Prostate gland (tissue), 2 donors: ENCODE data around the gene ITIH1. TPM values are rescaled to one million over a fixed set of nuclear protein-coding genes. Genes with fewer than 3 reads are reported as not detected.

Source experiments
- DNase-seq: peaks from one replicate; pipeline ENCODE4 v3.0.0-alpha.2; 2019; ENCODE audit warnings: low spot score
- H3K27ac ChIP-seq, 2 donors: fragments of 200-600 bp; sonication (generic); 2 replicates each; pipeline ENCODE4 v1.5.1; 2017 to 2019
- H3K27me3 ChIP-seq: fragments of 200-600 bp; sonication (generic); replicated peaks from 2 replicates; pipeline ENCODE4 v1.5.1; 2019; ENCODE audit not compliant: insufficient read depth
- H3K36me3 ChIP-seq, 2 donors: fragments of 200-600 bp; sonication (generic); 1 replicate in 1 of 2; 2 replicates in 1 of 2; pipeline versions ENCODE4 v1.5.1 to v1.8.1; 2017 to 2019
- H3K4me1 ChIP-seq: fragments of 200-600 bp; sonication (generic); replicated peaks from 2 replicates; pipeline ENCODE4 v1.5.1; 2019
- H3K4me3 ChIP-seq, 2 donors: fragments of 200-600 bp; sonication (generic); 2 replicates each; pipeline ENCODE4 v1.5.1; 2017 to 2019
- H3K9me3 ChIP-seq: fragments of 200-600 bp; sonication (generic); 2 replicates; pipeline ENCODE4 v1.5.1; 2017
- POLR2A ChIP-seq: fragments of 450-650 bp; IDR thresholded peaks from one replicate; pipeline ENCODE4 v1.6.1; 2016; ENCODE audit warnings: antibody characterized with exemption, mild to moderate bottlenecking
- POLR2AphosphoS5 ChIP-seq: sonication (generic); formaldehyde crosslinking; IDR thresholded peaks from one replicate; pipeline ENCODE4 v1.6.1; 2017; ENCODE audit warnings: antibody characterized with exemption
- WGBS: methylation state at CpG from one replicate; pipeline ENCODE4 v1.1.5; 2018; 5-methylcytosine and 5-hydroxymethylcytosine counted together
- intact Hi-C: fragments of 100-400 bp; cut with DNase I; formaldehyde crosslinking; loops from one replicate; pipeline ENCODE4 v1.14.2; 2022
- total RNA-seq, 2 donors: library from RNA; depleted of rRNA; stranded (reverse); fragments of >200 nt; gene quantifications; one replicate each; pipeline ENCODE4 v1.1.0, GENCODE V29; 2016
- TF ChIP-seq, protein P1 (sequence below), 4 experiments: fragments of 200-600 bp in 2 of 4; fragments of 450-650 bp in 2 of 4; sonication (generic) in 2 of 4; IDR thresholded peaks; 1 replicate in 3 of 4; 2 replicates in 1 of 4; pipeline ENCODE4 v1.5.1; 2016 to 2019; ENCODE audit warnings: antibody characterized with exemption in 4 of 4, mild to moderate bottlenecking in 2 of 4, moderate library complexity in 2 of 4

ITIH1 gene
- total RNA-seq, 2 donors from 2014 or later, result 3.5 TPM; not detected in 1

DNA sequence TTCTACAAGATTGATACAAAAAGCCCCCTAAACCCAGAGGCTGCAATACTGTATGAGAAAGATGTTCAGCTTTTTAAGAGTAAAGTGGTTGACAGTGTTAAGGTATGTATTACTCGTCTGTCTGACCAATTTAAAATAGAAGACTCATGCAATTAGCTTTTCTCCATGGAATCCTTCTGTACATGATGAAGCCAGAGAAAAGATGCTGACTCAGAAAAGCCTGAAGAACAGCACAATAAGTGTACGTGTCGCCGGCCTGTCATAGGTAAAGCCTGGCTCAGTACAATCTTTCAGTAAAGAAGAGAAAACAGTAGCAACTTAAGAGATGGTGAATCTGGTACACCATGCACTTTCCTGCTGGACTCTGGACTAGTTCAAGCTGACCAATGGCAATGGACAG, 23.0 kb upstream of the ITIH1 start:
- Histone ChIP-seq H3K4me3 (no peak overlapping the region), H3K27me3 (no peaks in the 10 kb centered on the region), H3K4me1 (no peaks in the 10 kb centered on the region), H3K27ac (no peak overlapping the region), H3K36me3 (peaks cover 1 to 4% of the 10 kb centered on the region in 2 donors), H3K9me3 (no peaks in the 10 kb centered on the region)
- intact Hi-C loops, result no loop called here
- TF ChIP-seq POLR2A, result no peak
- no peak for TF ChIP-seq POLR2AphosphoS5
- TF ChIP-seq, protein P1, sequence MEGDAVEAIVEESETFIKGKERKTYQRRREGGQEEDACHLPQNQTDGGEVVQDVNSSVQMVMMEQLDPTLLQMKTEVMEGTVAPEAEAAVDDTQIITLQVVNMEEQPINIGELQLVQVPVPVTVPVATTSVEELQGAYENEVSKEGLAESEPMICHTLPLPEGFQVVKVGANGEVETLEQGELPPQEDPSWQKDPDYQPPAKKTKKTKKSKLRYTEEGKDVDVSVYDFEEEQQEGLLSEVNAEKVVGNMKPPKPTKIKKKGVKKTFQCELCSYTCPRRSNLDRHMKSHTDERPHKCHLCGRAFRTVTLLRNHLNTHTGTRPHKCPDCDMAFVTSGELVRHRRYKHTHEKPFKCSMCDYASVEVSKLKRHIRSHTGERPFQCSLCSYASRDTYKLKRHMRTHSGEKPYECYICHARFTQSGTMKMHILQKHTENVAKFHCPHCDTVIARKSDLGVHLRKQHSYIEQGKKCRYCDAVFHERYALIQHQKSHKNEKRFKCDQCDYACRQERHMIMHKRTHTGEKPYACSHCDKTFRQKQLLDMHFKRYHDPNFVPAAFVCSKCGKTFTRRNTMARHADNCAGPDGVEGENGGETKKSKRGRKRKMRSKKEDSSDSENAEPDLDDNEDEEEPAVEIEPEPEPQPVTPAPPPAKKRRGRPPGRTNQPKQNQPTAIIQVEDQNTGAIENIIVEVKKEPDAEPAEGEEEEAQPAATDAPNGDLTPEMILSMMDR (IDR thresholded peaks at IDR 0.05), result no peak
- 91% methylated on average over 4 of the region's 4 CpGs for WGBS
- no peak for DNase-seq

DNA sequence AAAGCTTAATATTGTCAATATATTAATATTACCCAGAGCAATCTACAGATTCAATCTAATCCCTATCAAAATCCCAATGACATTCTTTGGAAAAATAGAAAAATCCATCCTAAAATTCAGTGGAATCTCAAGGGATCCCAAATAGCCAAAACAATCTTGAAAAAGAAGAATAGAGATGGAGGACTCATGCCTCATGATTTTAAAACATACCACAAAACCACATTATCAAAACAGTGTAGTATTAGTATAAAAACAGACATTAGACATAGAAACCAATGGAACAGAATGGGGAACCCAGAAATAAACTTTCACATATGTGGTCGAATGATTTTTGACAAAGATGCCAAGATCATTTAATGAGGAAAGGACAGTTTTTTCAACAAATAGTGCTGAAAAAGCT, 21.3 kb upstream of the ITIH1 start:
- Histone ChIP-seq H3K27ac (no peak overlapping the region), H3K27me3 (no peaks in the 10 kb centered on the region), H3K36me3 (no peaks in the 10 kb centered on the region), H3K9me3 (no peaks in the 10 kb centered on the region), H3K4me1 (no peaks in the 10 kb centered on the region), H3K4me3 (no peak overlapping the region)
- DNase-seq, result no peak
- intact Hi-C loops, result no loop called here
- no peak for TF ChIP-seq POLR2A
- TF ChIP-seq POLR2AphosphoS5, result no peak
- TF ChIP-seq, protein P1 (IDR thresholded peaks at IDR 0.05), result no peak
- 97% methylated on average over 1 of the region's 1 CpG for WGBS

DNA sequence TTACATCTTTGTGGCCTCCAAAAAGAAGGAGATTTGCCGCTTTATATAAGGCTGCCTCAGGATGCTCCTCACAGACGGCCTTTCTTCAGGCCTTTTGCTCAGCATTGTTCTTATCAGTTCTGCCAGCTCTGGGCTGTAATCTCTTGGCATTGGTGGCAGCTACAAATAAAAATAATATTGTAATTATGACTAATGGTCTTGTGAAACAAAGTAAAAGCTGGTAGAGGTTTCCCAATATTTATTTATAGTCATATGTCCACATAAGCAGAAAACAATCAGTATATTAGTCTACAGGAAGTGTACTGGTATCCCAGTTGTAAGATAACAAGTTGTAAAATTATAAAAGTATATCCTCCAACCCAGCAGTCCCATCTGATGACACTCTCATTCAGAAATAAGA, 13.9 kb upstream of the ITIH1 start:
- no peaks in the 10 kb centered on the region for H3K4me1 ChIP-seq
- WGBS, result 91% methylated on average over 2 of the region's 2 CpGs
- no peaks in the 10 kb centered on the region for H3K36me3 ChIP-seq
- H3K4me3 ChIP-seq, result no peak overlapping the region
- H3K9me3 ChIP-seq, result no peaks in the 10 kb centered on the region
- H3K27ac ChIP-seq, result no peak overlapping the region
- intact Hi-C loops, result no loop called here
- DNase-seq, result no peak
- no peaks in the 10 kb centered on the region for H3K27me3 ChIP-seq
- no peak for TF ChIP-seq POLR2AphosphoS5
- TF ChIP-seq POLR2A, result no peak
- TF ChIP-seq, protein P1 (IDR thresholded peaks at IDR 0.05), result no peak

DNA sequence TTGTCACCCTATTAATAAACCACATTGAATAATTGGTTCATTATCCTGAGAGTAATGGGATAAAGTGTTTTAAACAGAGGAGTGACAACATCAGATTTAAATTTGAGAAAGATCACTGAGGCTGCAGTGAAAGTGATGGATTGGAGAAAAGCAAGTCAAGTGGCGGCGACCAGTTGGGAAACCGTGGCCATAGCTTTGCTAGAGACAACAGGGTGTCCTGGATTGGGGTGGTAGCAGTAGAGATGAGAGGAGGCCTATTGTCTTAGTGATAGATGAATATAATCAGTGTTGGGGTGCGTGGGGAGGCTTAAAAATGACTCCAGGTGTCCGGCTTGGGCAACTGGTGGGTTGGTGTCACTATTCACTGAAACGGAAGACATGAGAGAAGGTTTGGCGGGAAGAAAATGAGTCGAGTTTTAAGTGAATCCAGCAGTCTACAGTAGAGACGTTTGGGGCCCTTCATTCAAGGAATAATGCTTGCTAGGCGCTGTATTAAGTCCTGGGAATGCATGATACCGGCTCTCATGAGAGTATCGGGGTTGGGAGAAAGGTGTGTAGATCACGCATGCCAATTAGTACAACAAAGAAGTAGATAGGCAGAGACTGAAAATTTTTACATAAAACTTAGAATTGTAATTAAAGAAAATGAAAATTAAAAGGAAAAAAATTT, 7.5 kb upstream of the ITIH1 start:
- H3K27ac ChIP-seq, result peak overlapping the region; percentile 71 to 73

More for the DNA sequence above, 7.5 kb upstream of the ITIH1 start:
- peak overlapping the region; percentile 79 to 96 for H3K4me3 ChIP-seq
- WGBS, result 15% methylated on average over 13 of the region's 13 CpGs
- H3K4me1 ChIP-seq, result no peaks in the 10 kb centered on the region
- intact Hi-C loops, result loop anchor here (10.0 kb wide), 1 partner anchor 305 kb away; no protein-coding TSS in a partner anchor
- H3K36me3 ChIP-seq, result no peaks in the 10 kb centered on the region
- TF ChIP-seq POLR2A, result no peak
- TF ChIP-seq, protein P1 (IDR thresholded peaks at IDR 0.05), result no peak
- no peak for TF ChIP-seq POLR2AphosphoS5
- H3K9me3 ChIP-seq, result no peaks in the 10 kb centered on the region
- no peaks in the 10 kb centered on the region for H3K27me3 ChIP-seq
- no peak for DNase-seq
